HEK293T (cell line): Measurements from ENCODE around the gene KRTAP5-2.

Source experiments
- CTCF ChIA-PET: fragments of 350-600 bp; formaldehyde crosslinking; extraction: SDS; loops from one replicate; lab custom pipeline; 2021; ENCODE audit warnings: antibody characterized with exemption, inconsistent platforms; lab: Yijun Ruan, JAX
- POLR2A ChIA-PET: fragments of 350-600 bp; formaldehyde crosslinking; extraction: SDS; loops from one replicate; lab custom pipeline; 2020; ENCODE audit warnings: antibody characterized with exemption, inconsistent platforms; lab: Yijun Ruan, JAX
- DNase-seq: peaks from one replicate; pipeline ENCODE4 v3.0.0; 2012; ENCODE audit warnings: mixed read lengths; ENCODE audit errors: extremely low spot score
- ARNT ChIP-seq: fragments of 450-650 bp; IDR thresholded peaks from 2 replicates; pipeline ENCODE4 v1.6.1; 2017; ENCODE audit warnings: mild to moderate bottlenecking
- BHLHE40 ChIP-seq: fragments of 450-650 bp; IDR thresholded peaks from 2 replicates; pipeline ENCODE4 v1.6.1; 2016; ENCODE audit warnings: mild to moderate bottlenecking, moderate library complexity, borderline replicate concordance
- CTBP1 ChIP-seq: fragments of 450-650 bp; IDR thresholded peaks from 2 replicates; pipeline ENCODE4 v1.6.1; 2016; ENCODE audit warnings: borderline replicate concordance
- ELF4 ChIP-seq: fragments of 450-650 bp; IDR thresholded peaks from 2 replicates; pipeline ENCODE4 v1.6.1; 2017; ENCODE audit warnings: antibody characterized with exemption
- FOXA1 ChIP-seq: fragments of 450-650 bp; IDR thresholded peaks from 2 replicates; pipeline ENCODE4 v1.6.1; 2016; ENCODE audit warnings: mild to moderate bottlenecking
- FOXK2 ChIP-seq: fragments of 450-650 bp; IDR thresholded peaks from 2 replicates; pipeline ENCODE4 v1.6.1; 2016; ENCODE audit warnings: mild to moderate bottlenecking
- FOXM1 ChIP-seq: fragments of 450-650 bp; IDR thresholded peaks from 2 replicates; pipeline ENCODE4 v1.6.1; 2017; ENCODE audit warnings: mild to moderate bottlenecking, borderline replicate concordance
- HDGF ChIP-seq: fragments of 450-650 bp; IDR thresholded peaks from 2 replicates; pipeline ENCODE4 v1.6.1; 2017; ENCODE audit warnings: antibody characterized with exemption, borderline replicate concordance
- L3MBTL2 ChIP-seq: fragments of 450-650 bp; conservative IDR thresholded peaks from 2 replicates; pipeline ENCODE4 v1.6.1; 2016; ENCODE audit warnings: mild to moderate bottlenecking
- LEF1 ChIP-seq: fragments of 450-650 bp; IDR thresholded peaks from 2 replicates; pipeline ENCODE4 v1.6.1; 2017; ENCODE audit warnings: mild to moderate bottlenecking, borderline replicate concordance
- NFRKB ChIP-seq: fragments of 450-650 bp; IDR thresholded peaks from 2 replicates; pipeline ENCODE4 v1.6.1; 2016; ENCODE audit warnings: mild to moderate bottlenecking, moderate library complexity
- SP1 ChIP-seq: fragments of 450-650 bp; IDR thresholded peaks from 2 replicates; pipeline ENCODE4 v1.6.1; 2017
- SUZ12 ChIP-seq: fragments of 450-650 bp; IDR thresholded peaks from 2 replicates; pipeline ENCODE4 v1.6.1; 2016; ENCODE audit warnings: mild to moderate bottlenecking
- TARDBP ChIP-seq: fragments of 450-650 bp; IDR thresholded peaks from 2 replicates; pipeline ENCODE4 v1.6.1; 2016
- TF ChIP-seq, protein P1 (sequence below): fragments of 450-650 bp; IDR thresholded peaks from 2 replicates; pipeline ENCODE4 v1.6.1; 2016

Gene KRTAP5-2

DNA sequence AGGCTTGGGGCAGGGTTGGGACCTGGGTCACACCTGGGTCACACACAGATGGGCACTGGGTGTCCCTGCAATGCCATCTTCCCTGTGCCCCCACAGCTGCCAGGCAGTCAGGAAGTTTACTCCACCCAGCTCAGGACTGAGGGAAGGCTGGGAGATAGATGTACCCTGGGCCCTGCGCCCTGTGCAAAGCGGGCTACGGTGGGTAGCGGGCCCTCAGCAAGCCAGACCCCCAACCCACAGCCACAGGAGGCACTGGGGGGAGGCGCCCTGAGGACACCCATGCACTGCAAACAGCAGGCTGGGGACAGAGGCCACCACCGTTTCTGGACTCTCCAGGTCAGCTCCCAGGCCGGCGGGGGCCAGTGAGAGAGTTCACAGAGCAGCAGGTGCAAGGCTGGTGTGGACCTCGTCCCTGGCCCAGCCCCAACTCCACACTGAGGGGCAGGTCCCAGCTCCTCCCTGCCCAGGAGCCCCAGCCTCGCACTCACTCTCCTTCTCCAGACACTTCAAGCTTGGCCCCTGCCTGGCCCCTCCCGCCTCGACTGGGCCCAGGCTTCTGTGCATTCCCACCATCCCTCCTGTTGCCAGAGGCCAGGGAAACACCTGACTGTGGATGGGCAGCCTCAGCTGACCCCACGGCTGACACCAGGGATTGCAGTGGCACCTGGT is 30.9 kb downstream of the KRTAP5-2 start:
- TF ChIP-seq ELF4 (no peak), TARDBP (no peak), CTBP1 (no peak), SUZ12 (no peak), FOXK2 (no peak), BHLHE40 (no peak), HDGF (no peak), FOXA1 (no peak), L3MBTL2 (no peak)
- TF ChIP-seq, protein P1, sequence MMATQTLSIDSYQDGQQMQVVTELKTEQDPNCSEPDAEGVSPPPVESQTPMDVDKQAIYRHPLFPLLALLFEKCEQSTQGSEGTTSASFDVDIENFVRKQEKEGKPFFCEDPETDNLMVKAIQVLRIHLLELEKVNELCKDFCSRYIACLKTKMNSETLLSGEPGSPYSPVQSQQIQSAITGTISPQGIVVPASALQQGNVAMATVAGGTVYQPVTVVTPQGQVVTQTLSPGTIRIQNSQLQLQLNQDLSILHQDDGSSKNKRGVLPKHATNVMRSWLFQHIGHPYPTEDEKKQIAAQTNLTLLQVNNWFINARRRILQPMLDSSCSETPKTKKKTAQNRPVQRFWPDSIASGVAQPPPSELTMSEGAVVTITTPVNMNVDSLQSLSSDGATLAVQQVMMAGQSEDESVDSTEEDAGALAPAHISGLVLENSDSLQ, result no peak
- no peak for DNase-seq
- ChIA-PET POLR2A (interaction anchor here (0.6 kb wide), 1 partner anchor 21 kb away, joined by 3 read pairs; no protein-coding TSS in a partner anchor), CTCF (interaction anchor here (1.1 to 1.2 kb wide), 2 partner anchors 9 to 20 kb away, joined by 3 read pairs; no protein-coding TSS in a partner anchor)

DNA sequence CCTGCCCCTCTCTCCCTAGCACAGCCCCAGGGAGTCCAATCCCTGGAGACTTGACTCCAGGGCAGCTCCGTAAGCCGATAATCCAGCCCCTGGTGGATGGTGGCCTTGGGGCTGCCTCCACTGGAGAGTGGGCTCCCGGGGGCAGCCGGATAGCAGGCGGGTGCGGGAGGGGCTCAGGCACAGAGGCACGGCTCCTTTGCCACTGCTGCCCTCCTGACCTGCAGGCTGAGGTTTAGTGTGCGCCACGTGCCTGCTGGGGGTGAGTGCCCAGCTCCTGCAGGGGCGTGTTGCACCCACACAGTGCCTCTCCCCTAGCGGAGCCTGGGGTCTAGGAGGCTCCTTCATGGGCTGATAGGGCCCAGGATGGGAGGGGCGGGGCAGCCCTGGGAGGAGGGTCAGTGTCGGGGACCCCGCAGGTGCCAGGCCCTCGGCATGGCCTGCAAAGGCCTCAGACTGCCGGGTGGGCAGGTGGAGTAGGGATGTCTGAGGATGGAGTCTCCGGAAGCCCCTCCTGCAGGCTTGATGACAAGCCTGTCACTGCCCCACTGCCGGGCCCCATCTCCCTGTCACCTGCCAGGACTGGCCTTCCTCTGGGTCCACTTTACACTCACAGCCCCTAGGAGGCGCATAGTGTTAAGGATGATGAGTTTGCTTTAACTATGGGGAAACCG is 31.6 kb downstream of the KRTAP5-2 start:
- TF ChIP-seq ELF4 (no peak), FOXM1 (no peak), ARNT (no peak), LEF1 (no peak), CTBP1 (no peak), SP1 (no peak), L3MBTL2 (no peak), NFRKB (no peak), HDGF (no peak)
- CTCF ChIA-PET, result interaction anchor here (0.8 to 2.4 kb wide), 3 partner anchors 8 to 29 kb away, joined by 3 to 9 read pairs (median 3); no protein-coding TSS in a partner anchor
- POLR2A ChIA-PET, result no interaction called here
- no peak for DNase-seq

- TF ChIP-seq ELF4 (no peak), L3MBTL2 (no peak), SUZ12 (no peak)
- ChIA-PET POLR2A (interaction anchor here (2.1 kb wide), 1 partner anchor 8 kb away, joined by 11 read pairs; no protein-coding TSS in a partner anchor), CTCF (interaction anchor here (0.8 to 2.4 kb wide), 3 partner anchors 9 to 29 kb away, joined by 3 to 9 read pairs (median 3); no protein-coding TSS in a partner anchor)
- no peak for DNase-seq
These were observed 32.2 kb downstream of the KRTAP5-2 start for GRCh38 chr11:1565904-1566247.

GRCh38 chr11:1565173-1565903 is 32.8 kb downstream of the KRTAP5-2 start:
- TF ChIP-seq, protein P1, result no peak
- TF ChIP-seq NFRKB, result no peak
- no peak for TF ChIP-seq LEF1
- no peak for TF ChIP-seq SP1
- no peak for TF ChIP-seq ELF4
- TF ChIP-seq L3MBTL2, result no peak
- TF ChIP-seq FOXK2, result no peak
- TF ChIP-seq BHLHE40, result no peak
- TF ChIP-seq TARDBP, result no peak
- TF ChIP-seq HDGF, result no peak
- no peak for TF ChIP-seq ARNT
- DNase-seq, result no peak
- POLR2A ChIA-PET, result interaction anchor here (2.1 kb wide), 1 partner anchor 8 kb away, joined by 11 read pairs; no protein-coding TSS in a partner anchor
- CTCF ChIA-PET, result interaction anchor here (1.0 to 2.4 kb wide), 2 partner anchors 9 to 19 kb away, joined by 3 to 9 read pairs; no protein-coding TSS in a partner anchor

DNA sequence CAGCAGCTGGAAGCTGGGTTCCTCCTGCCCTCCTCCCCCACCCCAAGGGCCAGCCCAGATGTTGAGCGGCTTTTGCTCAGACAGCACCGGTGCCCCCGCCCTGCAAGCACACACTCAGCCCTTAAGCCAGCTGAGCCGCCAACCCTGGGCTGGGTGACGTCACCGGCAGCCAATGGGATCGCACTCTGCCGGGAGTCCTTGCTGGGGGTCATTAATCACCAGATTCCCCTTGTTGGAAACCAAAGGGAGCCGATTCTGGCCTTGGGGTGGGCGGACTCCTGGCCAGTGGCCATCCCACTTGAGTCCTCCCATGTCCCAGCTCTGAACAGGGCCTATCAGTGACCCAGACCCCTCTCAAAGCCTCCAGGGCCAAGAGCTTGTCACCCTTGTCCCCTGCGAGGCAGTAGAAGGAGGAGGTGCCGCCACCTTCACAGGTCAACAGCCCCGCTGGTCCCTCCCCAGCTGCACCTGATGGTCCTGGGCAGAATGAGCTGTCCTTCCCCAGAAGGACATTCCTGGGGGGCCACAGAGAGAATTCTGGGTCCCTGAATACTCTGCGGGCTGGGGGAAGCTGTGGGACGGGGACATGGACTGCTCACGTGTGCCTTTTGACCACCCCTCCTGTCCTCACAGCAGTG is 33.4 kb downstream of the KRTAP5-2 start:
- POLR2A ChIA-PET, result interaction anchor here (2.1 kb wide), 1 partner anchor 9 kb away, joined by 11 read pairs; no protein-coding TSS in a partner anchor
- TF ChIP-seq SP1, result no peak
- TF ChIP-seq, protein P1, result peak; percentile 83
- TF ChIP-seq TARDBP, result no peak
- no peak for TF ChIP-seq FOXM1
- peak; percentile 86 for DNase-seq
- CTCF ChIA-PET, result interaction anchor here (1.0 to 2.4 kb wide), 2 partner anchors 10 to 18 kb away, joined by 3 to 9 read pairs; no protein-coding TSS in a partner anchor
